NT2/D1 (cell line): Measurements from ENCODE around the gene ADSS1.

Experiments used
- DNase-seq: peaks from one replicate; pipeline ENCODE4 v3.0.0-alpha.2; 2011; ENCODE audit warnings: low read depth, low spot score
- H3K27me3 ChIP-seq: 2 replicates; pipeline ENCODE4 v1.6.0; 2011; ENCODE audit warnings: mild to moderate bottlenecking; ENCODE audit not compliant: insufficient read length, insufficient read depth
- H3K36me3 ChIP-seq: 2 replicates; pipeline ENCODE4 v1.6.1; 2011; ENCODE audit warnings: mild to moderate bottlenecking, low read length, mixed read lengths; ENCODE audit not compliant: insufficient read depth, insufficient read length
- H3K4me1 ChIP-seq: 2 replicates; pipeline ENCODE4 v1.5.1; 2011; ENCODE audit not compliant: insufficient read depth, insufficient read length
- H3K4me3 ChIP-seq: 2 replicates; pipeline ENCODE4 v1.5.1; 2011; ENCODE audit warnings: low read depth; ENCODE audit not compliant: insufficient read length
- H3K9ac ChIP-seq: 2 replicates; pipeline ENCODE4 v1.6.0; 2011; ENCODE audit warnings: low read depth; ENCODE audit not compliant: insufficient read length
- H3K9me3 ChIP-seq: 2 replicates; pipeline ENCODE4 v1.5.1; 2011; ENCODE audit warnings: mild to moderate bottlenecking, low read length; ENCODE audit not compliant: insufficient read depth
- SUZ12 ChIP-seq: IDR thresholded peaks from 2 replicates; pipeline ENCODE4 v1.6.1; 2011; ENCODE audit not compliant: insufficient read length, insufficient read depth; ENCODE audit errors: extremely low read depth
- YY1 ChIP-seq: IDR thresholded peaks from 2 replicates; pipeline ENCODE4 v1.6.1; 2011; ENCODE audit not compliant: insufficient read length, insufficient read depth
- ZNF274 ChIP-seq: IDR thresholded peaks from 2 replicates; pipeline ENCODE4 v1.6.1; 2011; ENCODE audit warnings: mild to moderate bottlenecking, low read depth, low read length

The ADSS1 gene

DNA sequence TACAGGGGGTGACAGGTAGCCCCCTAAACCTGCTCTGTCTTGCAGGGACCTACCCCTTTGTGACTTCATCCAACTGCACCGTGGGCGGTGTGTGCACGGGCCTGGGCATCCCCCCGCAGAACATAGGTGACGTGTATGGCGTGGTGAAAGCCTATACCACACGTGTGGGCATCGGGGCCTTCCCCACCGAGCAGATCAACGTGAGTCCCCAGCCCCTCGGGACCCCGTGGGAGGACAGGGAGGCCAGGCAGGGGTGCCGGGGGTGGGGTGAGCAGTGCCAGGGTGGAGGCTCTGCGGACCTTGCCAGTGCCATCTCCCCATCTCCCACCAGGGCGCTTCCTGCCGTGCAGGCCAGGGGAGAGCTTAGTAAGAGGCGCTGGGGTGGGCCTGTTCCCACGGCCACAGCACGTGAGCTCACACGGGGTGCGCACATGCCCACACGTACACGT, 17.8 kb downstream of the ADSS1 start:
- no peak overlapping the region for H3K9ac ChIP-seq
- peaks cover 3% of the 10 kb centered on the region for H3K36me3 ChIP-seq
- H3K9me3 ChIP-seq: no peaks in the 10 kb centered on the region
- no peak for TF ChIP-seq ZNF274
- TF ChIP-seq YY1: no peak
- TF ChIP-seq SUZ12: no peak
- H3K27me3 ChIP-seq: no peaks in the 10 kb centered on the region
- peaks cover 6% of the 10 kb centered on the region for H3K4me1 ChIP-seq
- no peak overlapping the region for H3K4me3 ChIP-seq
- DNase-seq: no peak

DNA sequence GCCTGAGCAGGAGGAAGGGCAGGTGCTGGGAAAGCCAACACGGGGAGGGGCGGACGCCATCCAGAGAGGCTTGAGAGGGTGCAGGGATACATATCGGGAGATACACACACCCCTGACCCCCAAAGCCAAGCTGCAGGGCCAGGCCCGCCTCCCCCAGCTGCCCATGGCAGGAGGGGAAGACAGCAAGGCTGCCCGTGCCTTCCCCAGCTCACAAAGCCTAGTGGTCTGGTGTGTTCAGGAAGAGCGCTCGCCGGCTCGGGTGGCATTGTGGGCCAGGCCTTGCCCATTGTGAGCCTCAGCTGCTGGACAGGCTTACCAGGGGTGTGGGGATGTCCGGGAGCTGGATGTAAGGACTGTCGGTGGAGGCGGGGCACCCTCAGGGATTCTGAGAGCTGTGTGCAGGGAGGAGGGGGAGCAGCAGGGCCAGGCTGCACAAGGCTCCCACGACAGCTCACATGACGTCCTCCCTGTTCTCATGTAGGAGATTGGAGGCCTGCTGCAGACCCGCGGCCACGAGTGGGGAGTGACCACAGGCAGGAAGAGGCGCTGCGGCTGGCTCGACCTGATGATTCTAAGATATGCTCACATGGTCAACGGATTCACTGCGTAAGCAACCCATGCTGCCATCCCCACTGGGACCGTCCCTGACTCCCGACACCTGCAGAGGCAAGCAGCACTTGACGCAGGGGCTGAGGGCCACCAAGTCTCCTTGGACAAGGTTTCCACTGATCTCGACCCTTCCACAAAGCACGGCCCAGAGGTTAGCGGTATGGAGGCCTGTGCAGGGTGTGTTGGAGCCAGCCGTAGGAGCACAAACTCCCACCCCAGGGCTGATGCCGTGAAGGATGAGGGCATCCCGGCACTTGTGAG, 18.8 kb downstream of the ADSS1 start:
- no peaks in the 10 kb centered on the region for H3K27me3 ChIP-seq
- H3K9me3 ChIP-seq: no peaks in the 10 kb centered on the region
- H3K9ac ChIP-seq: no peak overlapping the region
- TF ChIP-seq YY1: no peak
- TF ChIP-seq ZNF274: no peak
- TF ChIP-seq SUZ12: no peak
- H3K36me3 ChIP-seq: peaks cover 3% of the 10 kb centered on the region
- no peak for DNase-seq
- no peak overlapping the region for H3K4me3 ChIP-seq
- H3K4me1 ChIP-seq: peaks cover 6% of the 10 kb centered on the region

DNA sequence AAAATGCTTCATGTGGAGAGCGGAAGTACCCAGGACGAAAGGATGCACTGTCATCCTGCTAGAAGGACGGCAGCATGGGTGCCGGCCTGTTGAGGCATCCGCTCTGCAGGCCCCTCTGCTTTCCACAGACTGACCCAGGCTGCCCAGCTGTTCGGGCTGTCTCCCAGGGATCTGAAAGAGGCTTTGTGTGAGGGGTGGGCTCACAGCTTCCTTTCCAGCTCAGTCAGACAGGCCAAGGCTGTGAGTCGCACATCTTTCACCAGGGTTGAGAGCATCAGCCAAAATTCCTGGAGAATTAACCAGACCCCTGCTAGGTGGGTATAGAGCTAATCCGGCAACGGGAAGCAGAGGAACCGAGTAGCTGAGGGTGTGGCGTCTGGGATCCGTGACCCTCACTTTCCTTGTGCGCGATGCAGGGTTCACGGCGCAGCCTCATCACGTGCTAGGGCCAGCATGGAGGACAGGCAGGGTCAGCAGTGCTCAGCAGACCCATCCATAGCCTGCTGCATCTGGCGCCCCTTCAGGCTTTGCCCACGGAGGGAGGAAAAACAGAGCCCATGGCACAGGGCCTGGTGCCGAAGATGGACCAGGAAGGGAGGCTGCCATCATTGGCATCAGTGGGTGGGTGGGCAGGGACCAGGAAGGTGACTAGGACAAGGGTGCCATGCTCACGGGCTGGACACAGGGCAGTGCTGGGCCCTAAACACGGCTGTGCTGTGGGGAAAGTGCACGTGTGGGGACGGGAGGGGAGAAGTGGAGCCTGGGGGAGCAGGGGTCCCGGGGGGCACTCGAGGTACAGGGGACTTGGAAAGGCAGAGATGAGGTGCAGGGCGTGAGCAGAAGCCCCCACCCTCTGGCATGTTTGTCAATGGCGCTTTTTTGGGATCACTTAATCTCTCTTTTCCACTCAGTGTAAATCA, 19.7 kb downstream of the ADSS1 start:
- no peak overlapping the region for H3K4me3 ChIP-seq
- no peak for TF ChIP-seq YY1
- no peak for TF ChIP-seq SUZ12
- no peak for TF ChIP-seq ZNF274
- no peak for DNase-seq
- H3K27me3 ChIP-seq: no peaks in the 10 kb centered on the region
- H3K9me3 ChIP-seq: no peaks in the 10 kb centered on the region
- no peak overlapping the region for H3K9ac ChIP-seq
- peaks cover 3% of the 10 kb centered on the region for H3K36me3 ChIP-seq
- H3K4me1 ChIP-seq: peaks cover 11% of the 10 kb centered on the region

DNA sequence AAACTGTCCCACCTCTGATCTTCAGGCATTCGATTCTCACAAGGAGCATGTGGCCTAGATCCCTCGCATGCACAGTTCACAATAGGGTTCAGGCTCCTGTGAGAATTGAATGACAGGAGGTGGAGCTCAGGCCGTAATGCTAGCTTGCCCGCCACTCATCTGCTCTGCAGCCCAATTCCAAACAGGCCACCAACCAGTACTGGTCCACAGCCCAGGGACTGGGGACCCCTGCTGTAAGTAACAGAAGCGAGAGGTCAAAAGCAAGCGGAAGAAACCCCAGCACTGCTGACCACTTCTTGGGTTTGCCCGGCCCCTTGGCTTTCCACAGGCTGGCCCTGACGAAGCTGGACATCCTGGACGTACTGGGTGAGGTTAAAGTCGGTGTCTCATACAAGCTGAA, 20.5 kb downstream of the ADSS1 start:
- TF ChIP-seq ZNF274: no peak
- TF ChIP-seq SUZ12: no peak
- no peak for TF ChIP-seq YY1
- Histone ChIP-seq H3K27me3 (no peaks in the 10 kb centered on the region), H3K9me3 (0 out of 2 replicates have a peak, but pooled peaks cover under 1% of the 10 kb centered on the region), H3K9ac (no peak overlapping the region), H3K4me3 (no peak overlapping the region), H3K4me1 (peaks cover 16% of the 10 kb centered on the region), H3K36me3 (peaks cover 3% of the 10 kb centered on the region)
- DNase-seq: no peak

DNA sequence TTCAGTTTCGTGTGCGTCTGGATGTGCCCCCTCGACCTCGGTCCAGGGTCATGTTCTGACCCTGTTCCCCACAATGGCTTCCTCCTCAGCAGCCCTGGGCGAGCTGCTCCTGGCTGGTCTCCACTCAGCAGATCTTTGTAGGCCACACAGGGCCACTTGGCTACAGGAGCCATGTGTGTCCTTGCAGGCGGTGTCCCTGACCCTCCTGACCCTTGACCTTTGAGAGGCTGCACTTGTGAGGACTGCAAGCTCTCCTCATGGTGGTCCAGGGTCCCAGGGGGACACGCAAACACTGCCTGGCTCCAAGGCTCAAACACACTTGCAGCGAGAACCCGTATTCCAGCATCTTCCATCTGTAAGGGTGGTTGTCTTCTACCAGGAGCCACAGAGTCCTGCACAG, 21.4 kb downstream of the ADSS1 start:
- H3K36me3 ChIP-seq: no peaks in the 10 kb centered on the region
- H3K9ac ChIP-seq: no peak overlapping the region
- TF ChIP-seq SUZ12 (no peak), ZNF274 (no peak), YY1 (no peak)
- H3K4me1 ChIP-seq: peaks cover 14% of the 10 kb centered on the region
- peaks cover 10% of the 10 kb centered on the region; the same call in 1 of the 2 replicates for H3K9me3 ChIP-seq
- H3K4me3 ChIP-seq: no peak overlapping the region
- no peak for DNase-seq
- no peaks in the 10 kb centered on the region for H3K27me3 ChIP-seq

DNA sequence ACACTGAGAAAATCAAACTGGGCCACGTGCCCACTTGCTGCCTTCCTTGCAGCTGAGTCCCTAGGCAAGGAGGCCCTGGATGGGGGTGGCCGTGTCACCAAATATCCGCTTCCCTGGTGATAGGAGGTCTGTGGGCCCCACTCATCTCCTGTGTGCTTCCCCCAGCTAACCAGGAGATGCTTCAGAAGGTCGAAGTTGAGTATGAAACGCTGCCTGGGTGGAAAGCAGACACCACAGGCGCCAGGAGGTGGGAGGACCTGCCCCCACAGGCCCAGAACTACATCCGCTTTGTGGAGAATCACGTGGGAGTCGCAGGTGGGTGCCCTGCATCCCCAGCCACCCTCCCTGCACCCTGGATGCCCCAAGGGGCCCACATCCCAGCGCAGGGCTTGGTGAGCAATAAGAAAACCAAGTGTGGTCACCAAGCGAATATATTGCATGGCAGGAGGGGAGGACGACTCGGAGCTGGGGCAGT, 22.1 kb downstream of the ADSS1 start:
- no peaks in the 10 kb centered on the region for H3K36me3 ChIP-seq
- H3K4me3 ChIP-seq: no peak overlapping the region
- no peak for TF ChIP-seq YY1
- TF ChIP-seq ZNF274: no peak
- TF ChIP-seq SUZ12: no peak
- H3K4me1 ChIP-seq: peaks cover 14% of the 10 kb centered on the region
- H3K9ac ChIP-seq: no peak overlapping the region
- no peaks in the 10 kb centered on the region for H3K27me3 ChIP-seq
- peaks cover 17% of the 10 kb centered on the region; the same call in 1 of the 2 replicates for H3K9me3 ChIP-seq
- no peak for DNase-seq
